ENCODE results near the gene CRADD. TPM values are rescaled to one million over a fixed set of nuclear protein-coding genes. Genes with fewer than 3 reads are reported as not detected.

Gene CRADD
- total RNA-seq, 1 experiment from 2014 or later = 7.6 TPM

DNA sequence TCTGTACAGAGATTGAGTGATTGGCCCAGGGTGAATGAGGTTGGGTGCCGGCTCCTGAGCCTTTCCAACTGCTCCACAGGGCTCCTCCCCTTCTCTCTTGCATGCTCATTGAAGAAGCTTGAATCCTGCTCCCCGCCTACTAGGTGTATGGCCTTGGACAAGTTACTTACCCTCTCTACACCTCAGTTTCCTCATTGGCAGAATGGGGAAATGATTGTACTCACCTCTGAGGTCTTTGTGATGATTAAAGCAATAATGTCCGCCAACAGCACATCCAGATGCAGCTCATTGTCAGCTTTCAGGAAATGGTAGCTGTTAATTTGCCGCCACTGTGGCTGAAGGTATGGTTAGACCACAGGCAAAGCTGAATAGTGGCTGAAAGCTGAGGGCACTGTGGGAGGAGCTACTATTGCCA, 174.1 kb downstream of the CRADD start:
- H3K18ac ChIP-seq (ENCODE audit: insufficient read length, low read depth, low read length) = no peak overlapping the region
- no peak for DNase-seq
- no peak overlapping the region for H2BK12ac ChIP-seq (ENCODE audit: insufficient read length, low read depth, low read length)
- no peaks in the 10 kb centered on the region for H3K79me2 ChIP-seq (ENCODE audit: insufficient read depth, low read length)
- no peaks in the 10 kb centered on the region for H3K23me2 ChIP-seq (ENCODE audit: insufficient read length, low read depth, low read length, poor library complexity, severe bottlenecking)
- no peak overlapping the region for H2AFZ ChIP-seq (ENCODE audit: low read length)
- H4K20me1 ChIP-seq (ENCODE audit: control insufficient read depth, insufficient read depth, insufficient read length) = no peaks in the 10 kb centered on the region
- H2BK15ac ChIP-seq (ENCODE audit: low read depth, low read length) = no peak overlapping the region
- H3K14ac ChIP-seq (ENCODE audit: insufficient read depth, low read length) = no peak overlapping the region
- H3K9me3 Mint-ChIP-seq = no peaks in the 10 kb centered on the region
- no peak overlapping the region for H3K4me2 ChIP-seq (ENCODE audit: insufficient read depth, insufficient read length, low read length)
- H3K27ac ChIP-seq (ENCODE audit: insufficient read length, low read depth, low read length) = no peak overlapping the region
- H2BK5ac ChIP-seq (ENCODE audit: insufficient read length, low read length) = no peak overlapping the region
- H3K56ac ChIP-seq (ENCODE audit: insufficient read length, low read depth, low read length) = no peak overlapping the region
- H2AK5ac ChIP-seq (ENCODE audit: insufficient read length, low read length) = no peak overlapping the region
- no peak overlapping the region for H4K8ac ChIP-seq (replicated peaks; ENCODE audit: insufficient read length, low read depth, low read length)
- no peaks in the 10 kb centered on the region for H3K27me3 ChIP-seq (ENCODE audit: insufficient read depth, low read length)
- no peaks in the 10 kb centered on the region for H3K9me3 ChIP-seq (ENCODE audit: control insufficient read depth, low read depth, low read length)
- no peak overlapping the region for H3K23ac ChIP-seq (ENCODE audit: insufficient read length, low read depth, low read length)
- 0 out of 2 replicates have a peak, but pooled peaks cover 2% of the 10 kb centered on the region for H3K4me1 ChIP-seq (ENCODE audit: insufficient read depth, low read length)
- TF ChIP-seq, protein P1, sequence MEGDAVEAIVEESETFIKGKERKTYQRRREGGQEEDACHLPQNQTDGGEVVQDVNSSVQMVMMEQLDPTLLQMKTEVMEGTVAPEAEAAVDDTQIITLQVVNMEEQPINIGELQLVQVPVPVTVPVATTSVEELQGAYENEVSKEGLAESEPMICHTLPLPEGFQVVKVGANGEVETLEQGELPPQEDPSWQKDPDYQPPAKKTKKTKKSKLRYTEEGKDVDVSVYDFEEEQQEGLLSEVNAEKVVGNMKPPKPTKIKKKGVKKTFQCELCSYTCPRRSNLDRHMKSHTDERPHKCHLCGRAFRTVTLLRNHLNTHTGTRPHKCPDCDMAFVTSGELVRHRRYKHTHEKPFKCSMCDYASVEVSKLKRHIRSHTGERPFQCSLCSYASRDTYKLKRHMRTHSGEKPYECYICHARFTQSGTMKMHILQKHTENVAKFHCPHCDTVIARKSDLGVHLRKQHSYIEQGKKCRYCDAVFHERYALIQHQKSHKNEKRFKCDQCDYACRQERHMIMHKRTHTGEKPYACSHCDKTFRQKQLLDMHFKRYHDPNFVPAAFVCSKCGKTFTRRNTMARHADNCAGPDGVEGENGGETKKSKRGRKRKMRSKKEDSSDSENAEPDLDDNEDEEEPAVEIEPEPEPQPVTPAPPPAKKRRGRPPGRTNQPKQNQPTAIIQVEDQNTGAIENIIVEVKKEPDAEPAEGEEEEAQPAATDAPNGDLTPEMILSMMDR (conservative IDR thresholded peaks at IDR 0.05) = no peak
- peaks cover 4 to 11% of the 10 kb centered on the region in 2 experiments for H3K4me1 Mint-ChIP-seq
- H3K27me3 Mint-ChIP-seq (ENCODE audit: low read depth) = no peaks in the 10 kb centered on the region
- no peak overlapping the region for H3K9ac ChIP-seq (ENCODE audit: extremely low read depth, insufficient read length, low read length)
- H3K4me3 Mint-ChIP-seq = no peak overlapping the region
- H3K36me3 Mint-ChIP-seq (ENCODE audit: insufficient read depth in 1 of 3, low read depth in 3 of 3) = no peaks in the 10 kb centered on the region
- H4K91ac ChIP-seq (ENCODE audit: insufficient read length, low read depth, low read length) = no peak overlapping the region
- H3K79me1 ChIP-seq (ENCODE audit: insufficient read depth, low read depth, low read length, poor library complexity, severe bottlenecking) = no peaks in the 10 kb centered on the region
- H3K27ac Mint-ChIP-seq = no peak overlapping the region
- no peak overlapping the region for H2BK120ac ChIP-seq (ENCODE audit: low read depth, low read length, poor library complexity, severe bottlenecking)
- no peak overlapping the region for H4K5ac ChIP-seq (ENCODE audit: insufficient read length, low read depth, low read length)
- no peak overlapping the region for H3K4ac ChIP-seq (ENCODE audit: low read depth, low read length)
- H2BK20ac ChIP-seq (ENCODE audit: low read depth, low read length, poor library complexity, severe bottlenecking) = no peak overlapping the region
- no CpG with 5 or more reads among the region's 4 CpGs for WGBS (ENCODE audit: extremely low coverage, insufficient read length, low lambda C conversion rate)
- no peak overlapping the region for H3T11ph ChIP-seq (ENCODE audit: low read length)

Measured in H9 (cell line).